Brain microvascular endothelial cell (primary cell): ENCODE results near the gene TBATA.
"Not testable (repeated sequence)": the region's sequence is repeated elsewhere in the genome, so short reads cannot be mapped to it uniquely, and the experiment has no call there.

Experiments used
- DNase-seq: peaks from one replicate; pipeline ENCODE4 v3.0.0-alpha.2; 2020
- H3K27ac ChIP-seq: fragments of 250-450 bp; sonication (Bioruptor Pico); 2 replicates; pipeline ENCODE4 v1.5.1; 2020; ENCODE audit warnings: mild to moderate bottlenecking, moderate library complexity
- H3K27me3 ChIP-seq: fragments of 250-450 bp; sonication (Bioruptor Pico); replicated peaks from 2 replicates; pipeline ENCODE4 v1.5.1; 2020; ENCODE audit warnings: mild to moderate bottlenecking
- H3K36me3 ChIP-seq: fragments of 250-450 bp; sonication (Bioruptor Pico); replicated peaks from 2 replicates; pipeline ENCODE4 v1.5.1; 2020; ENCODE audit warnings: mild to moderate bottlenecking
- H3K4me3 ChIP-seq: 2 replicates; pipeline ENCODE4 v1.5.1; 2011; ENCODE audit warnings: low read depth, mild to moderate bottlenecking, control low read depth, low read length, moderate library complexity
- in situ Hi-C: cut with HindIII; loops from 2 replicates; pipeline ENCODE4 v1.10.0; 2017; ENCODE audit warnings: low sequenced_read_pairs, low pct_ligation_motif_present
- TF ChIP-seq, protein P1 (sequence below): IDR thresholded peaks from 2 replicates; pipeline ENCODE4 v1.5.1; 2011; ENCODE audit warnings: low read depth, mild to moderate bottlenecking, moderate library complexity, low read length, control low read depth, inconsistent platforms; ENCODE audit errors: missing control alignments

TBATA gene

DNA sequence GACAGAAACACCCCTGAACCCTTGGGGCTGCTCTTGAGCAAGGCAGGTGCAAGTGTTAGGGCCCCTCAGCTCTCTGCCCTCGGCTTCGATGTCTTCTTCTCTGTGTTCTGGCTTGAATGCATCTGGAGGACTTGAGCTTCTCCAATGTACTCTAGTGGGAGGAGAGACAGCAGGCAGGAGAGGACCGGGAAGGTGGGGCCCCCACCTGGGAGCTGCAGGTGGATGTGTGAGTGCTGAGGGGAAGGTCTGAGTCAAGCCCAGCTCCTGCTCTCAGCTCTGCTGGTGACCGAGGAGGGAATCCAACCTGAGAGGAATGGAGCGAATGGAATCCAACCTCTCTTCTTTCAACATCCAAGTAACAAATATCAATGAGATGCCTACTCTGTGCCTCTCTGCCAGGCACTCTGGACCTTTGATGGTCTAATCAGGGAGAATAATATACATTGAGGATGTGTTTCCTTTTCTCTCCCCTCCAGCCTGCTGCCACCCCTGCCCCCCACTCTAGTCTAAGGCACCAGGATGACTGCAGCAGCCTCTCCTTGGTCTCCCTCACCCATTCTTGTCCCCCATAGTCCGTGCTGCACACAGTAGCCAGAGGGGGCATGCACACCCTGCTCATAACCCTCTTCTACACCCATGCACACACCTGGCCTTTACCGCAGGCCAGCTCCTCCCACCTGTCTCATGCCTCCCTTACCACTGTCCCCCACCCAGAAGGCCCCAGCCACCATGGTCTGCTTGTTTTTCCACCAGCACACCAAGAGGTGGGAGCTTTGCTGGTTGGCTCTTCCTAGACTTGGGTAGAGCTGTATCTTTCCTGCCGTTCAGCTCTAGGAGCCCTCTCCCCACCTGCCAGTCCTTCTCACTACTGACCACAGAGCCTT is 13.6 kb downstream of the TBATA start:
- Histone ChIP-seq H3K36me3 (no peaks in the 10 kb centered on the region), H3K27ac (no peak overlapping the region), H3K27me3 (no peaks in the 10 kb centered on the region), H3K4me3 (no peak overlapping the region)
- TF ChIP-seq, protein P1, sequence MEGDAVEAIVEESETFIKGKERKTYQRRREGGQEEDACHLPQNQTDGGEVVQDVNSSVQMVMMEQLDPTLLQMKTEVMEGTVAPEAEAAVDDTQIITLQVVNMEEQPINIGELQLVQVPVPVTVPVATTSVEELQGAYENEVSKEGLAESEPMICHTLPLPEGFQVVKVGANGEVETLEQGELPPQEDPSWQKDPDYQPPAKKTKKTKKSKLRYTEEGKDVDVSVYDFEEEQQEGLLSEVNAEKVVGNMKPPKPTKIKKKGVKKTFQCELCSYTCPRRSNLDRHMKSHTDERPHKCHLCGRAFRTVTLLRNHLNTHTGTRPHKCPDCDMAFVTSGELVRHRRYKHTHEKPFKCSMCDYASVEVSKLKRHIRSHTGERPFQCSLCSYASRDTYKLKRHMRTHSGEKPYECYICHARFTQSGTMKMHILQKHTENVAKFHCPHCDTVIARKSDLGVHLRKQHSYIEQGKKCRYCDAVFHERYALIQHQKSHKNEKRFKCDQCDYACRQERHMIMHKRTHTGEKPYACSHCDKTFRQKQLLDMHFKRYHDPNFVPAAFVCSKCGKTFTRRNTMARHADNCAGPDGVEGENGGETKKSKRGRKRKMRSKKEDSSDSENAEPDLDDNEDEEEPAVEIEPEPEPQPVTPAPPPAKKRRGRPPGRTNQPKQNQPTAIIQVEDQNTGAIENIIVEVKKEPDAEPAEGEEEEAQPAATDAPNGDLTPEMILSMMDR = no peak
- in situ Hi-C loops = loop anchor here (25.0 kb wide), 1 partner anchor 209 kb away; no protein-coding TSS in a partner anchor
- no peak for DNase-seq

GRCh38 chr10:70770516-70770915 is 14.7 kb downstream of the TBATA start:
- H3K27me3 ChIP-seq, H3K27ac ChIP-seq, DNase-seq, H3K36me3 ChIP-seq, H3K4me3 ChIP-seq: not testable (repeated sequence)
- in situ Hi-C loops = loop anchor here (25.0 kb wide), 1 partner anchor 208 kb away; no protein-coding TSS in a partner anchor

DNA sequence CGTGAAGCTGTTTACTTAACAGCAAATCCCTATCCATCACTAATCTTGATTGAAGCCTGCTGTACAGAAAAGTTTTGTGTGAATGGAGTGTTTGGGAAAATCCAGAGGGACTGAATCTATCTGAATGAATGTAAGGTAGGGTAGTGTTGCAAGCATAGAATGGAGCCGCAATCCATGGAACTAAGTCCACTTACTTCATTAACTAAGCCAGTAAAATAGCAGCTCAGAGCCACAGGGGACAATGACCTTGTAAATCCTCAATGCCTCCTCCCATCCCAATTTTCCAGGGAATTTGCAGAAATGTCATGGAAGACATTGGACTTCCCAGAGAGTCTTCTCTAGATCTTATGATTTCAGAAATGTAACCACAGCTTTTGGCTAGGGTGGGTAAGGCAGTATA is 15.2 kb downstream of the TBATA start:
- Histone ChIP-seq H3K36me3 (no peaks in the 10 kb centered on the region), H3K27me3 (no peaks in the 10 kb centered on the region), H3K4me3 (no peak overlapping the region), H3K27ac (no peak overlapping the region)
- DNase-seq = no peak
- in situ Hi-C loops = loop anchor here (25.0 kb wide), 1 partner anchor 208 kb away; no protein-coding TSS in a partner anchor
- TF ChIP-seq, protein P1 = no peak

- no peak overlapping the region for H3K27ac ChIP-seq
- TF ChIP-seq, protein P1 = no peak
- no peak for DNase-seq
- in situ Hi-C loops = loop anchor here (25.0 kb wide), 1 partner anchor 207 kb away; no protein-coding TSS in a partner anchor
- no peaks in the 10 kb centered on the region for H3K36me3 ChIP-seq
- H3K27me3 ChIP-seq = no peaks in the 10 kb centered on the region
- no peak overlapping the region for H3K4me3 ChIP-seq
Observed at GRCh38 chr10:70769121-70769520, 16.1 kb downstream of the TBATA start.

DNA sequence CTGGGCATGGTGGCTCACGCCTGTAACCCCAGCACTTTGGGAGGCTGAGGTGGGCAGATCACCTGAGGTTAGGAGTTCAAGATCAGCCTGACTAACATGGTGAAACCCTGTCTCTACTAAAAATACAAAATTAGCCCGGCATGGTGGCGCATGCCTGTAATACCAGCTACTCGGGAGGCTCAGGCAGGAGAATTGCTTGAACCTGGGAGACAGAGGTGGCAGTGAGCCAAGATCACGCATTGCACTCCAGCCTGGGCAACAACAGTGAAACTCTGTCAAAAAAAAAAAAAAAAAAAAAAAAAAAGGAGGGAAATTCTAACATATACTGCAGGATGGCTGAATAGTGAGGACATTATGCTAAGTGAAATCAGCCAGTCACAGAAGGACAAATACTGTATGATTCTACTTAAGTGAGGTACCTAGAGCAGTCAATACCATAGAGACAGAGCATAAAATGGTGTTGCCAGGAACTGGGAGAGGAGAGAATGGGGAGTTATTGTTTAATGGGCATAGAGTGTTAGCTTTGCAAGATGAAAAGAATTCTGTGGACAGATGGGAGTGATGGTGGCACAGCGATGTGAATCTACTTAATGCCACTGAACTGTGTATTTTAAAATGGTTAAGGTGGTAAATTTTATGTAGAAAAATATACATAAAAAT is 17.0 kb downstream of the TBATA start:
- not testable (repeated sequence) for H3K36me3 ChIP-seq, H3K27me3 ChIP-seq, DNase-seq, H3K4me3 ChIP-seq, H3K27ac ChIP-seq
- in situ Hi-C loops = loop anchor here (25.0 kb wide), 1 partner anchor 206 kb away; no protein-coding TSS in a partner anchor

DNA sequence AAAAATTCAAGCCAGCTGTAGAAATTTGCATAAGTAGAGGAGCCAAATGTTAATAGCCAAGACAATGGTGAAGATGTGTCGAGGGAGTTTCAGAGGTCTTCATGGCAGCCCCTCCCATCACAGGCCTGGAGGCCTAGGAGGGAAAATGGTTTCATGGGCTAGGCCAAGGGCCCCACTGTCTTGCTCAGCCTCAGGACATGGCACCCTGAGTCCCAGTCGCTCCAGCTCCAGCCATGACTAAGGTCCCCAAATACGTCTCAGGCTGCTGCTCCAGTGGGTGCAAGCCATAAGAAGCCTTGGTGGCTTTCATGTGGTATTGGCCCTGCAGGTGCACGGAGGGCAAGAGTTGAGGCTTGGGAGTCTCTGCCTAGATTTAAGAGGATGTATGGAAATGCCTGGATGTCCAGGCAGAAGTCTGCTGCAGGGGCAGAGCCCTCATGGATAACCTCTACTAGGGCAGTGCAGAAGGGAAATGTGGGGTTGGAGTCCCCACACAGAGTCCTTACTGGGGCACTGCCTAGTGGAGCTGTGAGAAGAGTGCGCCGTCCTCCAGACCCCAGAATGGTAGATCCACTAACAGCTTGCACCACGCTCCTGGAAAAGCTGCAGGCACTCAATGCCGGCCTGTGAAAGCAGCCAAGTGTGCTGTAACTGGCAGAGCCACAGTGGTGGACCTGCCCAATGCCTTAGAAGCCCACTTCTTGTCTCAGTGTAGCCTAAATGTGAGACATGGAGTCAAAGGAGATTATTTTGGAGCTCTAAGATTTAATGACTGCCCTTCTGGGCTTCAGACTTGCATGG is 19.2 kb downstream of the TBATA start:
- Histone ChIP-seq H3K36me3 (no peaks in the 10 kb centered on the region), H3K27ac (no peak overlapping the region), H3K27me3 (no peaks in the 10 kb centered on the region), H3K4me3 (no peak overlapping the region)
- in situ Hi-C loops = loop anchor here (25.0 kb wide), 1 partner anchor 204 kb away; no protein-coding TSS in a partner anchor
- no peak for DNase-seq
- TF ChIP-seq, protein P1 = no peak
